DOHH2 (cell line): ENCODE results near the gene PKNOX1.
"Not testable (repeated sequence)": the region's sequence is repeated elsewhere in the genome, so short reads cannot be mapped to it uniquely, and the experiment has no call there.

ENCODE experiments used
- H3F3A ChIP-seq: fragments of 200-600 bp; sonication (generic), shearing (Covaris generic); 2 replicates; pipeline ENCODE4 v1.6.0; 2016; ENCODE audit warnings: antibody characterized with exemption, mild to moderate bottlenecking; ENCODE audit not compliant: control insufficient read depth, insufficient read depth
- H3K27ac ChIP-seq: fragments of 200-600 bp; sonication (generic); 2 replicates; pipeline ENCODE4 v1.5.1; 2014; ENCODE audit warnings: low read depth, mild to moderate bottlenecking, low read length, moderate library complexity
- H3K27me3 ChIP-seq: fragments of 200-600 bp; sonication (generic); 2 replicates; pipeline ENCODE4 v1.6.1; 2014; ENCODE audit warnings: mild to moderate bottlenecking, low read length, mixed read lengths; ENCODE audit not compliant: control insufficient read depth
- H3K36me3 ChIP-seq: fragments of 200-600 bp; sonication (generic); 2 replicates; pipeline ENCODE4 v1.6.1; 2014; ENCODE audit warnings: mild to moderate bottlenecking, low read length, moderate library complexity, mixed read lengths; ENCODE audit not compliant: control insufficient read depth
- H3K4me1 ChIP-seq: fragments of 200-600 bp; sonication (generic); 2 replicates; pipeline ENCODE4 v1.6.1; 2014; ENCODE audit warnings: mild to moderate bottlenecking, low read length, mixed read lengths; ENCODE audit not compliant: control insufficient read depth
- H3K4me2 ChIP-seq: fragments of 200-600 bp; sonication (generic); 2 replicates; pipeline ENCODE4 v1.6.0; 2014; ENCODE audit warnings: mild to moderate bottlenecking, low read length, moderate library complexity
- H3K4me3 ChIP-seq: fragments of 200-600 bp; sonication (generic); 2 replicates; pipeline ENCODE4 v1.5.1; 2014; ENCODE audit warnings: mild to moderate bottlenecking, low read length, mixed read lengths
- H3K79me2 ChIP-seq: fragments of 200-600 bp; sonication (generic); 2 replicates; pipeline ENCODE4 v1.6.1; 2014; ENCODE audit warnings: mild to moderate bottlenecking, low read length, mixed read lengths; ENCODE audit not compliant: control insufficient read depth
- H3K9me2 ChIP-seq: fragments of 200-600 bp; sonication (generic); replicated peaks from 2 replicates; pipeline ENCODE4 v1.6.1; 2014; ENCODE audit warnings: mild to moderate bottlenecking, low read length, mixed read lengths; ENCODE audit not compliant: control insufficient read depth
- H3K9me3 ChIP-seq: fragments of 200-600 bp; sonication (generic); 2 replicates; pipeline ENCODE4 v1.6.1; 2014; ENCODE audit warnings: antibody characterized with exemption, low read length, mixed read lengths; ENCODE audit not compliant: control insufficient read depth, insufficient read depth
- H4K20me1 ChIP-seq: fragments of 200-600 bp; sonication (generic); 2 replicates; pipeline ENCODE4 v1.6.0; 2014; ENCODE audit warnings: low read depth, mild to moderate bottlenecking, antibody characterized with exemption, low read length, moderate library complexity; ENCODE audit not compliant: control insufficient read depth, insufficient read depth
- EZH2phosphoT487 ChIP-seq: fragments of 200-600 bp; sonication (generic); IDR thresholded peaks from 2 replicates; pipeline ENCODE4 v1.6.1; 2017; ENCODE audit warnings: borderline replicate concordance, mild to moderate bottlenecking, antibody characterized with exemption, low read length, moderate library complexity, mixed read lengths
- TF ChIP-seq, protein P1 (sequence below): fragments of 200-600 bp; sonication (generic); IDR thresholded peaks from one replicate; pipeline ENCODE4 v1.5.1; 2014; ENCODE audit warnings: antibody characterized with exemption, mild to moderate bottlenecking, low read depth, low read length; ENCODE audit not compliant: poor library complexity, severe bottlenecking

The PKNOX1 gene

DNA sequence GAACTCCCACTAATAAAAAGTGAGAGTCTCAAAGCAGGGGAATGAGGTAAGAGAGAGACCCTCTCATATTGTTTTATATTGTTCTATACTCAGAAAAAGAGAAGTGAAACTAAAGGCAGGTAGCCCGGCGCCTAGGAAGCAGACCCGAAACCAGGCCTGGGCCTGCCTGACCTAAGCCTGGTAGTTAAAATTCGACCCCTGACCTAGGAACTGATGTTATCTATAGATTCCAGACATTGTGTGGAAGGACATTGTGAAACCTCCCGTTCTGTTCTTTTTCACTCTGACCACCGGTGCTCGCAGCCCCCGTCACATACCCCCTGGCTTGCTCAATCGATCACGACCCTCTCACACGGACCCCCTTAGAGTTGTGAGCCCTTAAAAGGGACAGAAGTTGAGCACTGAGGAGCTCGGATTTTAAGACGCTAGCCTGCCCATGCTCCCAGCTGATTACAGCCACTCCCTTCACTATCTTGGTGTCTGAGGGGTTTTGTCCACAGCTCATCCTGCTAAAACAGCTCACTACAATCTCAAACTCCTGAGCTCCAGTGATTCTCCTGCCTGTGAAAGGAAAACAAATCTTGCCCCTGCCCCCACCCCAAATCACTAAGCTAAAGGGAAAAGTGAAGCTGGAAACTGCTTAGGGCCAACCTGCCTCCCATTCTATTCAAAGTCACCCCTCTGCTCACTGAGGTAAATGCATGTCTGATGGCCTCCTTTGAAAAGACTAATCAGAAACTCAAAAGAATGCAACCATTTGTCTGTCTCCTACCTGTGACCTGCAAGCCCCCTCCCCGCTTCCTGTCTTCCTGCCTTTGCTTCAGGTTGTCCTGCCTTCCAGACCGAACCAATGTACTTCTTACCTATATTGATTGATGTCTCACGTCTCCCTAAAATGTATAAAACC is 37.1 kb upstream of the PKNOX1 start:
- not testable (repeated sequence) for H3K79me2 ChIP-seq, H3K9me3 ChIP-seq, H3K27ac ChIP-seq, H3K36me3 ChIP-seq, H3K9me2 ChIP-seq, H3F3A ChIP-seq, H4K20me1 ChIP-seq, H3K4me3 ChIP-seq, H3K27me3 ChIP-seq
- peak overlapping the region; percentile 33; the same call in 1 of the 2 replicates for H3K4me2 ChIP-seq
- peaks cover 11% of the 10 kb centered on the region for H3K4me1 ChIP-seq

DNA sequence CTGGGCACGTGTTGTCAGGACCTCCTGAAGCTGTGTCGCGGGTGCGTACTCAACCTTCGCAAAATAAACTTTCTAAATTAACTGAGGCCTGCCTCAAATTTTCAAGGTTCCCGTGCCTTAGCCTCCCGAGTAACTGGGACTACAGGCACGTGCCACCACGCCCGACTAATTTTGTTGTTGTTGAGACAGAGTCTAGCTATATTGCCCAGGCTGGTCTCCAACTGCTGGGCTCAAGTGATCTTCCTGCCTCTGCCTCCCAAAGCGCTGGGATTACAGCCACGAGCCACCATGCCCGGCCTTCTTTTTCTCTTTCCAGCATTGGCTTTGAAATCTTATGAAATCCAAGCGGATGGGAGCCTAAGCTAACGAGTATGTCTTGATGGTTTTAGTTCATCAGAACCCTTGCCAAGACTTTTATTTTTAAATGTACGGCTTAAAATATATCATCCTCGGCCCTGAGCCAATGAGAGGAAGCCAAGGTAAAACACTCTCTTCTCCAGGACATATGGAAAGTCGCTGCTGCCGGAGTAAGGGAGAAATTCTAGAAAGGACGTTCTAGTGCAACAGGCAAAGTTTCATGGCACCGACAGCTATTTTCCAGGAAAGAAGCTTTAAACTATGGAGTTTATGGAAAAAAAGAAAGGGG is 36.3 kb upstream of the PKNOX1 start:
- no peaks in the 10 kb centered on the region for H3K79me2 ChIP-seq
- H4K20me1 ChIP-seq = no peaks in the 10 kb centered on the region
- H3K27ac ChIP-seq = no peak overlapping the region
- H3K9me3 ChIP-seq = no peaks in the 10 kb centered on the region
- H3K4me3 ChIP-seq = no peak overlapping the region
- no peak overlapping the region for H3K4me2 ChIP-seq
- peaks cover 11% of the 10 kb centered on the region for H3K4me1 ChIP-seq
- TF ChIP-seq EZH2phosphoT487 = no peak
- TF ChIP-seq, protein P1, sequence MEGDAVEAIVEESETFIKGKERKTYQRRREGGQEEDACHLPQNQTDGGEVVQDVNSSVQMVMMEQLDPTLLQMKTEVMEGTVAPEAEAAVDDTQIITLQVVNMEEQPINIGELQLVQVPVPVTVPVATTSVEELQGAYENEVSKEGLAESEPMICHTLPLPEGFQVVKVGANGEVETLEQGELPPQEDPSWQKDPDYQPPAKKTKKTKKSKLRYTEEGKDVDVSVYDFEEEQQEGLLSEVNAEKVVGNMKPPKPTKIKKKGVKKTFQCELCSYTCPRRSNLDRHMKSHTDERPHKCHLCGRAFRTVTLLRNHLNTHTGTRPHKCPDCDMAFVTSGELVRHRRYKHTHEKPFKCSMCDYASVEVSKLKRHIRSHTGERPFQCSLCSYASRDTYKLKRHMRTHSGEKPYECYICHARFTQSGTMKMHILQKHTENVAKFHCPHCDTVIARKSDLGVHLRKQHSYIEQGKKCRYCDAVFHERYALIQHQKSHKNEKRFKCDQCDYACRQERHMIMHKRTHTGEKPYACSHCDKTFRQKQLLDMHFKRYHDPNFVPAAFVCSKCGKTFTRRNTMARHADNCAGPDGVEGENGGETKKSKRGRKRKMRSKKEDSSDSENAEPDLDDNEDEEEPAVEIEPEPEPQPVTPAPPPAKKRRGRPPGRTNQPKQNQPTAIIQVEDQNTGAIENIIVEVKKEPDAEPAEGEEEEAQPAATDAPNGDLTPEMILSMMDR = no peak
- H3K9me2 ChIP-seq = no peaks in the 10 kb centered on the region
- no peaks in the 10 kb centered on the region for H3K36me3 ChIP-seq
- H3F3A ChIP-seq = no peaks in the 10 kb centered on the region
- no peaks in the 10 kb centered on the region for H3K27me3 ChIP-seq

DNA sequence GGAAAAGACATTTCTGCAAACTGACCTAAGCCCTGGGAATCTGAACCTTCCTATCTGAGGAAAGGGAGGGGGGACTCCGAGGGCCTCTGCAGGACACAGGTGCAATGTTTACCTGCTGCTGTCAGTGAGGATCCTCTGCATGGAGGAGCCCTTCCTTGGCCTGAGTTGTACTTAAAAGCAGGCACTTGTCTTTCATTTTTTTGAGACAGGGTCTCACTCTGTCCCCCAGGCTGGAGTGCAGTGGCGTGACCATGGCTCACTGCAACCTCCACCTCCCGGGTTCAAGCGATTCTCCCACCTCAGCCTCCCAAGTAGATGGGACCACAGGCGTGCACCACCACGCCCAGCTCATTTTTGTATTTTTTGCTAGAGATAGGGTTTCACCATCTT is 35.8 kb upstream of the PKNOX1 start:
- H3K36me3 ChIP-seq, H3K79me2 ChIP-seq, H4K20me1 ChIP-seq, H3K27me3 ChIP-seq, H3K4me2 ChIP-seq, H3F3A ChIP-seq, H3K27ac ChIP-seq, H3K9me3 ChIP-seq, H3K4me3 ChIP-seq, H3K9me2 ChIP-seq: not testable (repeated sequence)
- peaks cover 11% of the 10 kb centered on the region for H3K4me1 ChIP-seq

DNA sequence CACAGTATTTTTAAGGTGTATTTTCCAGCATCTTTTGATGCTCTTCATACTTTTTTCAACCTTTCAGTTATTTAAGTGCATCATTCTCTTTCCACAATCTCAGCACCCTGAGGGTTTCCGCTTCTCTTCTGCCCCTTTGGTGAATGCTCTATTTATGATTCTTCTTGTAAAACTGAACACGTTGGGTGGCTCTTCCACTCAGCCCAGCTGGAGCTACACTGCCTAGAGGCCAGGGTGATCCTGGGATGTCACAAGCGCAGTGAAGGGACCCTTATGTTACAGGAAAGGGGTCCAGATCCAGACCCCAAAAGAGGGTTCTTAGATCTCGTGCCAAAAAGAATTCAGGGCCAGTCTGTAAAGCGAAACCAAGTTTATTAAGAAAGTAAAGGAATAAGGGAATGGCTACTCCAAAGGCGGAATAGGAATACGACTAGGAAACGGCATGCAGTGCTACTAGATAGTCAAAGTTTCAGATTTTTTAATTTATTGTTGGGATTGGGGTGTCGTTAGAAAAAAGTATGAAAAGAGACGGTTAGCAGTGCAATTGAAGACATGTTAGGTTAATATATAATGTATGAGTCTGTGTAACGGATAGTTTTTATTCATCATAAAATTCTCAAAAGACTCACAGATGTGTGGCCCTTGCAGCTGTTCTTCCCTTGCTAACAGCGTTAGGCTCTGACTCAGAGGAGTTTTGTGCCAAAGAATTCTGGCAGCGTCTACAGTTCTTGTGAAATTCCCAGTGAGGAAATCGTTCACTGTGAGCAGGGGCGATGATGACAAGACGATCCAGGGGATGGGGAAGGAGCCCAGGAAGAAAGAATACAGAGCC is 34.6 kb upstream of the PKNOX1 start:
- no peak for TF ChIP-seq EZH2phosphoT487
- TF ChIP-seq, protein P1 = no peak
- no peaks in the 10 kb centered on the region for H3K9me3 ChIP-seq
- no peaks in the 10 kb centered on the region for H3K79me2 ChIP-seq
- no peaks in the 10 kb centered on the region for H3K9me2 ChIP-seq
- H3K27ac ChIP-seq = no peak overlapping the region
- peaks cover 11% of the 10 kb centered on the region for H3K4me1 ChIP-seq
- no peaks in the 10 kb centered on the region for H3K27me3 ChIP-seq
- H3F3A ChIP-seq = no peaks in the 10 kb centered on the region
- H3K4me2 ChIP-seq = no peak overlapping the region
- H3K4me3 ChIP-seq = no peak overlapping the region
- no peaks in the 10 kb centered on the region for H4K20me1 ChIP-seq
- H3K36me3 ChIP-seq = no peaks in the 10 kb centered on the region
